Effector CD8-positive, alpha-beta T cell (primary cell): ENCODE data around the gene VPS36.
"Not testable (repeated sequence)": the region's sequence is repeated elsewhere in the genome, so short reads cannot be mapped to it uniquely, and the experiment has no call there.

Experiments
- DNase-seq: peaks from one replicate; lab custom pipeline; 2025; lab: John Stamatoyannopoulos, UW
- total RNA-seq, 4 experiments: gene quantifications; one replicate each; lab custom pipeline; 2026; lab: John Stamatoyannopoulos, UW

Gene VPS36
- total RNA-seq = 69.7 to 132 (median 103) reads per million in 4 experiments

- DNase-seq = peak; percentile 88
Measured at GRCh38 chr13:52450012-52450792, at the start of gene VPS36. TSS of gene VPS36 (minus strand) at chr13:52450634. CDS start at chr13:52450594, 40 bp downstream.

GRCh38 chr13:52497979-52498378, 47.5 kb upstream of the VPS36 start:
- DNase-seq = not testable (repeated sequence)

- DNase-seq = not testable (repeated sequence)
Measured at GRCh38 chr13:52494241-52494640, 43.8 kb upstream of the VPS36 start.

GRCh38 chr13:52491015-52491414, 40.6 kb upstream of the VPS36 start:
- DNase-seq = not testable (repeated sequence)

GRCh38 chr13:52488763-52489162, 38.3 kb upstream of the VPS36 start:
- not testable (repeated sequence) for DNase-seq

GRCh38 chr13:52487078-52487477, 36.6 kb upstream of the VPS36 start:
- not testable (repeated sequence) for DNase-seq

GRCh38 chr13:52480677-52481428, 30.4 kb upstream of the VPS36 start:
- not testable (repeated sequence) for DNase-seq

- not testable (repeated sequence) for DNase-seq
Measured at GRCh38 chr13:52468487-52468886, 18.1 kb upstream of the VPS36 start.

- DNase-seq = no peak
Measured at GRCh38 chr13:52463526-52463925, 13.1 kb upstream of the VPS36 start.

- no peak for DNase-seq
Measured at GRCh38 chr13:52461265-52461664, 10.8 kb upstream of the VPS36 start.

GRCh38 chr13:52459668-52460067, 9.2 kb upstream of the VPS36 start:
- no peak for DNase-seq

- DNase-seq = peak; percentile 71
Measured at GRCh38 chr13:52455677-52456041, 5.2 kb upstream of the VPS36 start.

GRCh38 chr13:52454820-52455676, 4.6 kb upstream of the VPS36 start, which contains the start of gene CKAP2:
TSS of gene CKAP2 (plus strand) at chr13:52455478. CDS start at chr13:52455557, 79 bp downstream.
- peak; percentile 85 for DNase-seq

- DNase-seq = no peak
Measured at GRCh38 chr13:52454459-52454819, 4.0 kb upstream of the VPS36 start.

GRCh38 chr13:52452470-52452869, 2.0 kb upstream of the VPS36 start:
- no peak for DNase-seq

- no peak for DNase-seq
Measured at GRCh38 chr13:52451135-52451804, 836 bp upstream of the VPS36 start.

GRCh38 chr13:52450793-52451116, 321 bp upstream of the VPS36 start:
- DNase-seq = no peak

- DNase-seq = no peak
Measured at GRCh38 chr13:52449331-52450011, 963 bp downstream of the VPS36 start.

- no peak for DNase-seq
Measured at GRCh38 chr13:52447815-52448552, 2.5 kb downstream of the VPS36 start.

GRCh38 chr13:52447354-52447753, 3.1 kb downstream of the VPS36 start:
- no peak for DNase-seq
